ENCODE results near the gene ATP13A3.

ATP13A3 gene

DNA sequence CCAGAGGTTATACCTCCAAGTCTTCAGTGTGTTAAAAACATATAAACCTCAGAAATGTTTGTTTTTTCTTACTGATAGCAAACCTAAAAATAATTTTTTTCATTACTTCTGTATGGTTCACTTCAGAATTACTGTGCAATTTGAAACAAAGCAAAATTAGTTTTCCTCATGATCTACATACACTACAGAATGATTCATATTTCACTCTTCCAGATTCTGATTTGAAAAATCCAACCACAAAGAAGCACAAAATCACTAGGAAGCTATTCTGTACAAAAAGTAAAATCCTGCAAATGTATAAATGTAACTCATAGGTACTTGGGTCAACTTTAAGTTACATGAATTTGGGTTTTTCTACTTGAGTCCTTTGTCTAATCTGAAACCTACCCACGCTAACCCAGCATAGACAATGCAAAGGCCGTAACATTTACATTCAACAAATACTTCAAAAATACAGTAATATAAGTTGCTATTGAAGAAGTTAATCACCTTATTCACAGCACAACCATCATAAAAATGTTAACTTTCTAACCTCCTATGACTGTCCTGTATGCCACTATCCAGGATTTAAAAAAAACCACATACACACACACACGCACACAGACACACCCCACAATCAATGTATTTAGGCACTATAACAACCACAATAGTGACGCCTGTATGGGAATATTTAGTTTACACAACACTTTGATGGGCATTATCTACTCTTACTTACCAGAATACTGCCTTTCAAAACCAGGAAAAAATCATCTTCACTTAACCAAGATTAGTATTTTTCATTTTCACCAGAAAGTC lies 11.5 kb downstream of the ATP13A3 start:
- DNase-seq (ENCODE audit: insufficient read length, low spot score) (no peak), FAIRE-seq (no peak)
- no peak for TF ChIP-seq CTCF (IDR thresholded peaks at IDR 0.05; ENCODE audit: insufficient read depth, missing control alignments)

DNA sequence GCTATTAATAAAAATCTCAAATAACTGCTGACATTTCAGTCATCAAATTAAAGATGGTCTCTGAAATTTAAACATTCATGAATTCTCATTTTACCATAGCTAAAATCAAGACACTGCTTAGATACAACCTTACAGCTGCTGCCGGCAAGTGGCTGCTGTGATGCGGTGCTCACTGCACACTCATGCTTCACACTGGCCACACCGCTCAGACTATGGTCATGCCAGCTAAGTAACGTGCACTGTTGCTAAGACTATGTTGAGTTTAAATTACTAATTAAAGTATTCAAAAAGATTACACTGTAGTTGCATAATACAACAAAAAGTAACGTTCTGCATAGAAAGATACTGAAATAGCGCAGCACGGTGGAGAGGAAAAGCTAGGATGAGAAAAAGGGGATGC lies 12.1 kb downstream of the ATP13A3 start:
- TF ChIP-seq CTCF (IDR thresholded peaks at IDR 0.05; ENCODE audit: insufficient read depth, missing control alignments), result no peak
- no peak for FAIRE-seq
- no peak for DNase-seq (ENCODE audit: insufficient read length, low spot score)

GRCh38 chr3:194472290-194472920 lies 14.4 kb downstream of the ATP13A3 start:
- DNase-seq (ENCODE audit: insufficient read length, low spot score) (no peak), FAIRE-seq (peak; percentile 74)

DNA sequence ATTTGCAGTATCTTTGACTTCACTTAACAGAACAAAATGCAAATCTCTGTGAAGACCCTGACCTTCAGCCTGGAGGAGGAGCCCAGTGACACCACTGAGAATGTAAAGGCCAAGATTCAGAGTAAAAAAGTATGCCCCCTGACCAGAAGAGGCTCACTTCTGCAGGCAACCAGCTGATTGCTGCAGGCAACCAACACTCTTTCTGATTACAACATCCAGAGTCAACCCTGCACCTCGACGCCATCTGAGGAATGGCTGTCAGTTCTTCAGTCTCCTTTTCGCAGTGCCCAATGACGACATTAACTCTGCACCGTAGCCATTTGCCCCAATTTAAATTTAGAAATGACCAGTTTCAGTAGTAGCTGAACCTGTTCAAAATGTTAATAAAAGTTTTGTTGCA lies 14.9 kb downstream of the ATP13A3 start:
- TF ChIP-seq CTCF (IDR thresholded peaks at IDR 0.05; ENCODE audit: insufficient read depth, missing control alignments), result no peak
- DNase-seq (ENCODE audit: insufficient read length, low spot score) (no peak), FAIRE-seq (no peak)

More at GRCh38 chr3:194472290-194472920, 14.4 kb downstream of the ATP13A3 start:
- peak; percentile 99 for TF ChIP-seq CTCF (IDR thresholded peaks at IDR 0.05; ENCODE audit: insufficient read depth, missing control alignments)

- DNase-seq (ENCODE audit: insufficient read length, low spot score), result no peak
- FAIRE-seq, result no peak
- no peak for TF ChIP-seq CTCF (IDR thresholded peaks at IDR 0.05; ENCODE audit: insufficient read depth, missing control alignments)
These were observed 16.2 kb downstream of the ATP13A3 start for GRCh38 chr3:194470615-194471014.

- TF ChIP-seq CTCF (IDR thresholded peaks at IDR 0.05; ENCODE audit: insufficient read depth, missing control alignments), result no peak
- FAIRE-seq (no peak), DNase-seq (ENCODE audit: insufficient read length, low spot score) (no peak)
These were observed 16.8 kb downstream of the ATP13A3 start for GRCh38 chr3:194469977-194470376.

- DNase-seq (ENCODE audit: insufficient read length, low spot score), result no peak
- no peak for FAIRE-seq
- no peak for TF ChIP-seq CTCF (IDR thresholded peaks at IDR 0.05; ENCODE audit: insufficient read depth, missing control alignments)
These were observed 18.7 kb downstream of the ATP13A3 start for GRCh38 chr3:194468086-194468485.
